Neural crest cell (in vitro differentiated cells): ENCODE data around the gene NLRP3. TPM values are rescaled to one million over a fixed set of nuclear protein-coding genes. Genes with fewer than 3 reads are reported as not detected.

Experiments used
- DNase-seq: peaks from one replicate; pipeline ENCODE4 v3.0.0; 2021; ENCODE audit warnings: low read depth, mixed read lengths, low spot score
- H3K27ac Mint-ChIP-seq: one replicate; pipeline ENCODE4 v1.8.0; 2021; ENCODE audit warnings: mild to moderate bottlenecking, mixed read lengths; ENCODE audit not compliant: unreplicated experiment
- H3K27me3 Mint-ChIP-seq: 2 replicates; pipeline ENCODE4 v1.8.0; 2021; ENCODE audit warnings: low read depth, mild to moderate bottlenecking, mixed read lengths
- H3K36me3 Mint-ChIP-seq: 2 replicates; pipeline ENCODE4 v1.8.0; 2021; ENCODE audit warnings: low read depth, mild to moderate bottlenecking, mixed read lengths
- H3K4me1 Mint-ChIP-seq: 2 replicates; pipeline ENCODE4 v1.8.0; 2021; ENCODE audit warnings: mixed read lengths
- H3K4me3 Mint-ChIP-seq: one replicate; pipeline ENCODE4 v1.8.0; 2021; ENCODE audit warnings: mild to moderate bottlenecking, mixed read lengths
- H3K9me3 Mint-ChIP-seq: 2 replicates; pipeline ENCODE4 v1.8.0; 2021; ENCODE audit warnings: mixed read lengths
- CTCF ChIP-seq: fragments of 200-600 bp; sonication (generic); conservative IDR thresholded peaks from 2 replicates; pipeline ENCODE4 v1.5.0; 2021; ENCODE audit warnings: antibody characterized with exemption, mild to moderate bottlenecking
- total RNA-seq: library from RNA; stranded (reverse); gene quantifications from 2 replicates; pipeline ENCODE4 v1.2.1, GENCODE V29; 2021

NLRP3 gene
- total RNA-seq, 1 donor from 2014 or later: 0.07 TPM

- no peaks in the 10 kb centered on the region for H3K27me3 Mint-ChIP-seq
- H3K27ac Mint-ChIP-seq: no peak overlapping the region
- no peak overlapping the region for H3K4me3 Mint-ChIP-seq
- H3K36me3 Mint-ChIP-seq: no peaks in the 10 kb centered on the region
- no peaks in the 10 kb centered on the region for H3K4me1 Mint-ChIP-seq
- no peak for DNase-seq
- TF ChIP-seq CTCF: no peak
- H3K9me3 Mint-ChIP-seq: peaks cover 3% of the 10 kb centered on the region
Measured at GRCh38 chr1:247443641-247444040, 27.7 kb downstream of the NLRP3 start.

- H3K9me3 Mint-ChIP-seq: no peaks in the 10 kb centered on the region
- no peaks in the 10 kb centered on the region for H3K36me3 Mint-ChIP-seq
- H3K4me3 Mint-ChIP-seq: no peak overlapping the region
- H3K27me3 Mint-ChIP-seq: no peaks in the 10 kb centered on the region
- H3K27ac Mint-ChIP-seq: no peak overlapping the region
- H3K4me1 Mint-ChIP-seq: no peaks in the 10 kb centered on the region
- DNase-seq: no peak
- no peak for TF ChIP-seq CTCF
Measured at GRCh38 chr1:247444571-247444970, 28.6 kb downstream of the NLRP3 start.

- no peaks in the 10 kb centered on the region for H3K36me3 Mint-ChIP-seq
- H3K4me1 Mint-ChIP-seq: no peaks in the 10 kb centered on the region
- no peak overlapping the region for H3K4me3 Mint-ChIP-seq
- no peak for TF ChIP-seq CTCF
- H3K27me3 Mint-ChIP-seq: peaks cover under 1% of the 10 kb centered on the region
- DNase-seq: no peak
- no peak overlapping the region for H3K27ac Mint-ChIP-seq
- H3K9me3 Mint-ChIP-seq: no peaks in the 10 kb centered on the region
Measured at GRCh38 chr1:247445526-247446356, 29.8 kb downstream of the NLRP3 start.

GRCh38 chr1:247447162-247447909, 31.4 kb downstream of the NLRP3 start:
- no peak for DNase-seq
- peak overlapping the region; percentile 81 for H3K4me3 Mint-ChIP-seq
- H3K4me1 Mint-ChIP-seq: peaks cover under 1% of the 10 kb centered on the region
- peaks cover 10% of the 10 kb centered on the region for H3K27me3 Mint-ChIP-seq
- no peaks in the 10 kb centered on the region for H3K9me3 Mint-ChIP-seq
- H3K27ac Mint-ChIP-seq: no peak overlapping the region
- no peak for TF ChIP-seq CTCF
- no peaks in the 10 kb centered on the region for H3K36me3 Mint-ChIP-seq

- H3K9me3 Mint-ChIP-seq: no peaks in the 10 kb centered on the region
- peak overlapping the region; percentile 58 for H3K27ac Mint-ChIP-seq
- DNase-seq: peak; percentile 34
Measured at GRCh38 chr1:247448107-247448791, 32.3 kb downstream of the NLRP3 start.

More at GRCh38 chr1:247448107-247448791, 32.3 kb downstream of the NLRP3 start:
- H3K4me1 Mint-ChIP-seq: peaks cover 3% of the 10 kb centered on the region
- no peak for TF ChIP-seq CTCF
- H3K4me3 Mint-ChIP-seq: peak overlapping the region; percentile 81
- peaks cover 10% of the 10 kb centered on the region for H3K27me3 Mint-ChIP-seq
- no peaks in the 10 kb centered on the region for H3K36me3 Mint-ChIP-seq
